HepG2 (cell line): Measurements from ENCODE around the gene DCUN1D4. TPM values are rescaled to one million over a fixed set of nuclear protein-coding genes. Genes with fewer than 3 reads are reported as not detected.

Source experiments
- BHLHE40 ChIP-seq: IDR thresholded peaks from 2 replicates; pipeline ENCODE4 v1.6.1; 2011; ENCODE audit warnings: low read length, improper control_type of control experiment
- CEBPB ChIP-seq: IDR thresholded peaks from 2 replicates; pipeline ENCODE4 v1.6.1; 2011; ENCODE audit warnings: low read depth, low read length, improper control_type of control experiment, borderline replicate concordance
- FOSL2 ChIP-seq: sonication (generic); formaldehyde crosslinking; IDR thresholded peaks from 2 replicates; pipeline ENCODE4 v1.4.0; 2020; ENCODE audit warnings: missing genetic modification reagents
- GATAD1 ChIP-seq: IDR thresholded peaks from 2 replicates; pipeline ENCODE4 v1.6.1; 2016; ENCODE audit warnings: missing genetic modification reagents, missing compliant biosample characterization
- HCFC1 ChIP-seq: fragments of 150-350 bp; IDR thresholded peaks from 2 replicates; pipeline ENCODE4 v1.6.1; 2014; ENCODE audit warnings: low read depth, low read length
- MAFF ChIP-seq: IDR thresholded peaks from 2 replicates; pipeline ENCODE4 v1.6.1; 2011; ENCODE audit warnings: low read depth, low read length, improper control_type of control experiment
- NFYC ChIP-seq: IDR thresholded peaks from 2 replicates; pipeline ENCODE4 v1.6.1; 2016; ENCODE audit warnings: missing genetic modification reagents, missing compliant biosample characterization
- NR1H2 ChIP-seq: sonication (generic); formaldehyde crosslinking; IDR thresholded peaks from 2 replicates; pipeline ENCODE4 v1.8.1; 2022; ENCODE audit warnings: low read depth, missing genetic modification reagents, borderline replicate concordance
- POGZ ChIP-seq: sonication (generic); formaldehyde crosslinking; IDR thresholded peaks from 2 replicates; pipeline ENCODE4 v1.4.0; 2020; ENCODE audit warnings: mild to moderate bottlenecking, missing genetic modification reagents
- RFX5 ChIP-seq: IDR thresholded peaks from 2 replicates; pipeline ENCODE4 v1.6.1; 2011; ENCODE audit warnings: low read depth, low read length, improper control_type of control experiment
- SMC3 ChIP-seq: IDR thresholded peaks from 2 replicates; pipeline ENCODE4 v1.6.1; 2011; ENCODE audit warnings: low read length, improper control_type of control experiment
- SOX13 ChIP-seq, 3 experiments: fragments of 450-650 bp in 1 of 3; sonication (generic) in 1 of 3; formaldehyde crosslinking in 1 of 3; IDR thresholded peaks in 2 of 3; conservative IDR thresholded peaks in 1 of 3; 2 replicates each; pipeline versions ENCODE4 v1.5.0 to v1.6.1; 2016 to 2020; ENCODE audit warnings: antibody characterized with exemption in 1 of 3, mild to moderate bottlenecking in 1 of 3, missing compliant biosample characterization in 1 of 3, missing genetic modification reagents in 1 of 3, moderate library complexity in 1 of 3
- U2AF1 ChIP-seq: fragments of 200-400 bp; formaldehyde crosslinking; optimal IDR thresholded peaks from 2 replicates; pipeline ENCODE3; 2017; ENCODE audit warnings: mild to moderate bottlenecking, low read depth, low read length
- YEATS4 ChIP-seq: sonication (generic); formaldehyde crosslinking; IDR thresholded peaks from 2 replicates; pipeline ENCODE4 v1.4.0; 2020; ENCODE audit warnings: missing genetic modification reagents, borderline replicate concordance
- ZBTB1 ChIP-seq: sonication (generic); formaldehyde crosslinking; IDR thresholded peaks from 2 replicates; pipeline ENCODE4 v1.4.0; 2020; ENCODE audit warnings: missing genetic modification reagents, borderline replicate concordance
- ZFYVE20 ChIP-seq: sonication (generic); formaldehyde crosslinking; IDR thresholded peaks from 2 replicates; pipeline ENCODE4 v1.8.0; 2023; ENCODE audit warnings: low read depth, mild to moderate bottlenecking, moderate library complexity, missing genetic modification reagents, borderline replicate concordance
- polyA plus RNA-seq, 8 experiments: library from polyadenylated mRNA; depleted of rRNA in 3 of 8; stranded (reverse) in 7 of 8; unstranded in 1 of 8; fragments of >200 nt; fragmentation: Illumina TruSeq in 4 of 8; extraction: Trizol in 4 of 8; gene quantifications; 2 replicates each; pipeline versions ENCODE4 v1.2.1 to v1.2.3, GENCODE V29; 2011 to 2016; ENCODE audit warnings: low read depth in 4 of 8, missing spikeins in 1 of 8, mixed read lengths in 1 of 8; ENCODE audit not compliant: insufficient read depth in 1 of 8
- total RNA-seq, 5 experiments: library from RNA; depleted of rRNA; stranded (reverse); fragments of >200 nt; fragmentation: Illumina TruSeq; extraction: Trizol; gene quantifications; 2 replicates each; pipeline ENCODE4 v1.2.3, GENCODE V29; 2016; ENCODE audit warnings: low read depth in 1 of 5
- TF ChIP-seq, protein P1 (sequence below): sonication (generic); formaldehyde crosslinking; IDR thresholded peaks from 2 replicates; pipeline ENCODE4 v1.8.1; 2023; ENCODE audit warnings: mild to moderate bottlenecking, inconsistent platforms, moderate library complexity, missing genetic modification reagents, borderline replicate concordance
- TF ChIP-seq, protein P2 (sequence below): IDR thresholded peaks from 2 replicates; pipeline ENCODE4 v1.6.1; 2016
- TF ChIP-seq, protein P3 (sequence below): sonication (generic); formaldehyde crosslinking; IDR thresholded peaks from 2 replicates; pipeline ENCODE4 v1.4.0; 2020; ENCODE audit warnings: missing genetic modification reagents
- TF ChIP-seq, protein P4 (sequence below): sonication (generic); formaldehyde crosslinking; IDR thresholded peaks from 2 replicates; pipeline ENCODE4 v1.8.0; 2022; ENCODE audit warnings: missing genetic modification reagents, low read depth, mild to moderate bottlenecking, borderline replicate concordance

DCUN1D4 gene
- total and polyA plus RNA-seq, 2 of the 13 experiments (the other 11 are each of a cell fraction or from before 2014, with no cell fraction given), result 27.9 to 44.4 TPM

DNA sequence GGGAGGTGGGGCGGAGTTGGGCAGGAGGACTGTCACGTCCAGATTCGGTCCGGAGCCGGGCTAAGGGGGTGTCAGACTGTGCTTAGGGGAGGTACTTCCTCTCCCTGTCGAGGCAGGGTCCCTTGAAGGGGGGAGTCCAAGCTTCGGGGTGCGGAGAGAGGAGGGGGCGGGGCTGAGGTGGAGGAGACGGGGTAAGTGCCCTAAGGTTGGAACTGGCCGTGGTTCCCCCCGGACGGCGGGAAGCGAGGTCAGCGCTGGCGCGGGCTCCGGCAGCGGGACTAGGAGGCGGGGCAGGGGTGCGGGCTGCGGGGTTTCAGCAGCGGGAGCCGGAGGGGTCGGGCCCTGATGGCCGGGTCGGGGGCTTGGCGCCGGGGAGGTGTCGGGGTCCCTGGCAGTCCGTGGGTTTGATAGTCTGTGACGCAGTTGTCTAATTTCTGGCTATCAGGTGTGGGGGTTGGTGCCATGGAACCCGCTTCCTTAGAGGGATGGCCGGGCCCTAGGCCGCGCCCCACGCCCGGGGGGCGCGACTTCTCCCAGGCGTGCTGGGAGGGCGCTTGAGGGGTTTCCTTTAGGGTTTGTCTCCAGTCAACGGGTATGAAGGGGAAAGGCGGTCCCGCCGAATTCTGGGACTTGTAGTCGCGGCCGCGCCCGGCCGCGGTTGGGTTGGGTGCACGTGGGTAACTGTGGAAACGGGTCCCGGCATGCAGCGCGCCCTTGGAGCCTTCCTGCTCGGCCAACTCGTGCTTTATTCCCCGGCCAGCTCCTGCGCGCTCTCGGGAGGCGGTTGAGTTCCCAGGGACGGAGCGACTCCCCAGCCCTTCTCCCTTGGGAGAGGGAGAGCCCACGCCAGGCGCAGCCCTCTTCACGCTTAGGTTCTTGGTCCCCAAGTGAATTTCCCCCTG, 1.5 kb downstream of the DCUN1D4 start (continued):
- TF ChIP-seq SMC3, result no peak
- peak; percentile 62 for TF ChIP-seq BHLHE40
- TF ChIP-seq ZBTB1, result no peak
- no peak for TF ChIP-seq SOX13 (IDR thresholded peaks at IDR 0.05)
- peak in 1 of 2 experiments; percentile 44; a peak in 1 of 4 replicates for TF ChIP-seq SOX13 (CRISPR knock-in tag; conservative IDR thresholded peaks at IDR 0.05 in 1 of 2, IDR thresholded peaks at IDR 0.05 in 1 of 2)
- peak; percentile 22; the same call in 1 of the 2 replicates for TF ChIP-seq FOSL2
- TF ChIP-seq ZFYVE20 (CRISPR knock-in tag), result no peak
- no peak for TF ChIP-seq MAFF
- TF ChIP-seq, protein P1, sequence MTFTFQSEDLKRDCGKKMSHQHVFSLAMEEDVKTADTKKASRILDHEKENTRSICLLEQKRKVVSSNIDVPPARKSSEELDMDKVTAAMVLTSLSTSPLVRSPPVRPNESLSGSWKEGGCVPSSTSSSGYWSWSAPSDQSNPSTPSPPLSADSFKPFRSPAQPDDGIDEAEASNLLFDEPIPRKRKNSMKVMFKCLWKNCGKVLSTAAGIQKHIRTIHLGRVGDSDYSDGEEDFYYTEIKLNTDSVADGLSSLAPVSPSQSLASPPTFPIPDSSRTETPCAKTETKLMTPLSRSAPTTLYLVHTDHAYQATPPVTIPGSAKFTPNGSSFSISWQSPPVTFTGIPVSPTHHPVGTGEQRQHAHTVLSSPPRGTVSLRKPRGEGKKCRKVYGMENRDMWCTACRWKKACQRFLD, result no peak
- peak; percentile 62; the same call in 1 of the 2 replicates for TF ChIP-seq POGZ
- TF ChIP-seq U2AF1, result peak; percentile 12
- TF ChIP-seq YEATS4 (CRISPR knock-in tag), result peak; percentile 60; the same call in 1 of the 2 replicates
- TF ChIP-seq, protein P2, sequence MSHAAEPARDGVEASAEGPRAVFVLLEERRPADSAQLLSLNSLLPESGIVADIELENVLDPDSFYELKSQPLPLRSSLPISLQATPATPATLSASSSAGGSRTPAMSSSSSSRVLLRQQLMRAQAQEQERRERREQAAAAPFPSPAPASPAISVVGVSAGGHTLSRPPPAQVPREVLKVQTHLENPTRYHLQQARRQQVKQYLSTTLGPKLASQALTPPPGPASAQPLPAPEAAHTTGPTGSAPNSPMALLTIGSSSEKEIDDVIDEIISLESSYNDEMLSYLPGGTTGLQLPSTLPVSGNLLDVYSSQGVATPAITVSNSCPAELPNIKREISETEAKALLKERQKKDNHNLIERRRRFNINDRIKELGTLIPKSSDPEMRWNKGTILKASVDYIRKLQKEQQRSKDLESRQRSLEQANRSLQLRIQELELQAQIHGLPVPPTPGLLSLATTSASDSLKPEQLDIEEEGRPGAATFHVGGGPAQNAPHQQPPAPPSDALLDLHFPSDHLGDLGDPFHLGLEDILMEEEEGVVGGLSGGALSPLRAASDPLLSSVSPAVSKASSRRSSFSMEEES, result peak; percentile 78
- TF ChIP-seq RFX5, result no peak
- peak; percentile 71 for TF ChIP-seq HCFC1
- peak; percentile 61; the same call in 1 of the 2 replicates for TF ChIP-seq GATAD1 (CRISPR knock-in tag)
- no peak for TF ChIP-seq NR1H2 (CRISPR knock-in tag)
- TF ChIP-seq CEBPB, result no peak
- TF ChIP-seq, protein P3, sequence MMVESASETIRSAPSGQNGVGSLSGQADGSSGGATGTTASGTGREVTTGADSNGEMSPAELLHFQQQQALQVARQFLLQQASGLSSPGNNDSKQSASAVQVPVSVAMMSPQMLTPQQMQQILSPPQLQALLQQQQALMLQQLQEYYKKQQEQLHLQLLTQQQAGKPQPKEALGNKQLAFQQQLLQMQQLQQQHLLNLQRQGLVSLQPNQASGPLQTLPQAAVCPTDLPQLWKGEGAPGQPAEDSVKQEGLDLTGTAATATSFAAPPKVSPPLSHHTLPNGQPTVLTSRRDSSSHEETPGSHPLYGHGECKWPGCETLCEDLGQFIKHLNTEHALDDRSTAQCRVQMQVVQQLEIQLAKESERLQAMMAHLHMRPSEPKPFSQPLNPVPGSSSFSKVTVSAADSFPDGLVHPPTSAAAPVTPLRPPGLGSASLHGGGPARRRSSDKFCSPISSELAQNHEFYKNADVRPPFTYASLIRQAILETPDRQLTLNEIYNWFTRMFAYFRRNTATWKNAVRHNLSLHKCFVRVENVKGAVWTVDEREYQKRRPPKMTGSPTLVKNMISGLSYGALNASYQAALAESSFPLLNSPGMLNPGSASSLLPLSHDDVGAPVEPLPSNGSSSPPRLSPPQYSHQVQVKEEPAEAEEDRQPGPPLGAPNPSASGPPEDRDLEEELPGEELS (CRISPR knock-in tag), result peak; percentile 22; the same call in 1 of the 2 replicates
- TF ChIP-seq, protein P4, sequence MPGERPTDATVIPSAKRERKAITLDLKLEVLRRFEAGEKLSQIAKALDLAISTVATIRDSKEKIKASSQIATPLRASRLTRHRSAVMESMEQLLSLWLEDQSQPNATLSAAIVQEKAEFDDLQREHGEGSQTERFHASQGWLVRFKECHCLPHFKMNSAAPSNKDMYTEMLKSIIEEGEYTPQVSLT (CRISPR knock-in tag), result no peak
- TF ChIP-seq NFYC (CRISPR knock-in tag), result peak; percentile 61
